ENCODE data around the gene CXCL16. TPM values are rescaled to one million over a fixed set of nuclear protein-coding genes. Genes with fewer than 3 reads are reported as not detected.

Gene CXCL16
- total and polyA plus RNA-seq, 2 of the 13 experiments (the other 11 are each of a cell fraction or from before 2014, with no cell fraction given) = 9.4 to 101 TPM

GRCh38 chr17:4788807-4789700 lies 49.3 kb upstream of the CXCL16 start, which contains the start of gene GLTPD2 (continued):
- TF ChIP-seq HBP1 (CRISPR knock-in tag; IDR thresholded peaks at IDR 0.05; ENCODE audit: low read depth) (no peak), ZNF441 (CRISPR knock-in tag; IDR thresholded peaks at IDR 0.05; ENCODE audit: borderline replicate concordance) (no peak), ZIK1 (CRISPR knock-in tag; IDR thresholded peaks at IDR 0.05; ENCODE audit: borderline replicate concordance, low read depth) (peak; percentile 32; the same call in 1 of the 2 replicates), CREM (IDR thresholded peaks at IDR 0.05) (no peak), CREM (CRISPR knock-in tag; IDR thresholded peaks at IDR 0.05) (no peak), AKNA (CRISPR knock-in tag; IDR thresholded peaks at IDR 0.05; ENCODE audit: borderline replicate concordance) (0 out of 2 replicates have a peak, but pooled peaks have one; percentile 43), ZNF558 (CRISPR knock-in tag; IDR thresholded peaks at IDR 0.05; ENCODE audit: borderline replicate concordance) (no peak), PHF20 (CRISPR knock-in tag; IDR thresholded peaks at IDR 0.05) (peak; percentile 47; the same call in 1 of the 2 replicates), ZNF615 (CRISPR knock-in tag; IDR thresholded peaks at IDR 0.05; ENCODE audit: borderline replicate concordance) (peak; percentile 91; the same call in 1 of the 2 replicates), MXD1 (CRISPR knock-in tag; IDR thresholded peaks at IDR 0.05) (no peak; the same call in 1 of the 2 replicates), CAMTA2 (CRISPR knock-in tag; IDR thresholded peaks at IDR 0.05; ENCODE audit: borderline replicate concordance) (0 out of 2 replicates have a peak, but pooled peaks have one; percentile 83), ZNF20 (CRISPR knock-in tag; IDR thresholded peaks at IDR 0.05) (no peak), FOXK1 (CRISPR knock-in tag; IDR thresholded peaks at IDR 0.05; ENCODE audit: borderline replicate concordance, low read depth) (no peak), NKX3-1 (CRISPR knock-in tag; IDR thresholded peaks at IDR 0.05) (no peak), ZNF501 (CRISPR knock-in tag; IDR thresholded peaks at IDR 0.05) (peak; percentile 19; the same call in 1 of the 2 replicates), XBP1 (CRISPR knock-in tag; IDR thresholded peaks at IDR 0.05) (no peak), ESRRA (CRISPR knock-in tag; IDR thresholded peaks at IDR 0.05; ENCODE audit: low read depth) (peak; percentile 42), NCOA2 (CRISPR knock-in tag; IDR thresholded peaks at IDR 0.05) (peak; percentile 56; the same call in 1 of the 2 replicates), ZNF572 (CRISPR knock-in tag; IDR thresholded peaks at IDR 0.05) (no peak; the same call in 1 of the 2 replicates), ZNF276 (CRISPR knock-in tag; IDR thresholded peaks at IDR 0.05; ENCODE audit: low read depth) (no peak)

Data from HepG2 (cell line).